HUDEP-2 (cell line): Measurements from ENCODE around the gene GALNT16.
"Not testable (repeated sequence)": the region's sequence is repeated elsewhere in the genome, so short reads cannot be mapped to it uniquely, and the experiment has no call there.

Experiments
- DNase-seq, 76 experiments: peaks; one replicate each; lab custom pipeline; 2025; ENCODE audit not compliant: unreplicated experiment in 76 of 76; lab: John Stamatoyannopoulos, UW

GALNT16 gene

DNA sequence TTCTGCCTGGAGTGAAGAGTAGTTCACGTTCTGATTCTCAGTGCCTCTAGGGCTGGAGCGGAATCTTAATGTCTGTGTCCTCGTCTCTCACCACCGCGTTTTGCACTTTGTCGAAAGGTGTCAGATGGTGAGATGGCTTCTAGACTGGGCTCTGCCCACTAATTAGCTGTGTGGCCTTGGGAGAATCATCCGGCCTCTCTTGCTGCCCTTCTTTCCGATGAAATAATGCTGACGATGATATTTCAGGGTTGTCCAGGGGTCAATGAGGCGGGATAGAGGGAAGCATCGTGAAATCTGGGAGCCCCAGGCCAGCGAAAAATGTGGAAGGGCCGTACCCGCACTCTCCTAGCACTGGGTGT lies 811 bp upstream of the GALNT16 start:
- no peak for DNase-seq

DNA sequence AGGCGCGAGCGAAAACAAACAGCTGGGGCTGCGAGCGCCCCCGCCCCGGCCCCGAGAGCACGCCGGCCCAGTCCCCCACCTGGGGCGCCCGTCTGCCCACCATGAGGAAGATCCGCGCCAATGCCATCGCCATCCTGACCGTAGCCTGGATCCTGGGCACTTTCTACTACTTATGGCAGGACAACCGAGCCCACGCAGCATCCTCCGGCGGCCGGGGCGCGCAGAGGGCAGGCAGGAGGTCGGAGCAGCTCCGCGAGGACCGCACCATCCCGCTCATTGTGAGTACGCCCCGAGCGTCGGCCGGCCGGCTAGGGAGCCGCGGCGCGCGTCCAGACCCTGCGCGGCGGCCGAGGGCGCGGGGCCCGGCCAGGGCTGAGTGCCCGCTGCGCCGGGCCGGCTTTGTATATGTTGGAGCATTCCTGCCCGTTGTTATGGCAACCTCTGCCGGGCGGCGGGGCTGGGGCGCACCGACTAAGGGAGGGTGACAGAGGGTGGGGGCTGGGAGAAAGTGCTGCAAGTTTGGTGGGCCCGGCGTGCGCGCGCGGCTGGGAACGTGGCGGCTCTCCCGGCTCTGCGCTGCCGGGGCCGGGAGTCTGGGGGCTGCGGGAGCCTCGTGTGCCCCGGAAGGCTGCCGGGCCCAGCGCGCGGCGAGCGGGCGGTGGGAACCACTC lies 367 bp downstream of the GALNT16 start:
- DNase-seq = no peak

DNA sequence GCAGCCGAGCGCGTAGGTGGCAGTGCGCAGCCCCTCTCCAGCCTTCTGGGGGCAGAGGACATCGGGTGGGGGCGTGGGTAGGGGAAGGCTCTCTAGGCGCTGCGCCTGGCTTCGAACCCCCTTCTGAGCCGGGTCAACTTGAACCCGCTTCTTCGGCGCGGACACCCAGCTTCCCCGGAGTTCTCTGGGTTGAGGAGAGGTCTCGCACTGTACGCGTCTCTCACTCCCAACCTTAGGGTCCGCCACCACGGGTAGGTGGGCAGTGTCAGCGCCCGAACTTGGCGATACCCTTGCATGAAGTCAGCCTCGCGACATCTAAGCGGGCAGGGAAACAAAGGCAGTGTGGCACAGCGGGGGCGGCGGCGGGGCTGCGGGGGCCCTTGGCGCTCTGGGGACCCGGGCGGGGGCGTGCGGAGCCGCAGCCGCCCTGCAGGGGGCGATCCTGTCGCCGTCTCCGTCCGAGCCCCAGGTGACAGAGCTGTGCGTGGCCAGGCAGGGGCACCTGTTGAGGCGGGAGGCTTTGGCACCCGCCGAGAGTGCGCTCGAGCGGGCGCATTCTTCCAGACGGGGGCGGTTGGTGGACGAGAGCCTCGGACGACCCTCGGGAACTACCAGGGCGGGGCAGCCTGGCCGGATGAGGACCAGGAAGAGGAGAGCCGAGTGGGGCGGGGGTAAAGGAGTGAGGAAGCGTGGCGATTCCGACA lies 1.1 kb downstream of the GALNT16 start:
- DNase-seq = no peak

DNA sequence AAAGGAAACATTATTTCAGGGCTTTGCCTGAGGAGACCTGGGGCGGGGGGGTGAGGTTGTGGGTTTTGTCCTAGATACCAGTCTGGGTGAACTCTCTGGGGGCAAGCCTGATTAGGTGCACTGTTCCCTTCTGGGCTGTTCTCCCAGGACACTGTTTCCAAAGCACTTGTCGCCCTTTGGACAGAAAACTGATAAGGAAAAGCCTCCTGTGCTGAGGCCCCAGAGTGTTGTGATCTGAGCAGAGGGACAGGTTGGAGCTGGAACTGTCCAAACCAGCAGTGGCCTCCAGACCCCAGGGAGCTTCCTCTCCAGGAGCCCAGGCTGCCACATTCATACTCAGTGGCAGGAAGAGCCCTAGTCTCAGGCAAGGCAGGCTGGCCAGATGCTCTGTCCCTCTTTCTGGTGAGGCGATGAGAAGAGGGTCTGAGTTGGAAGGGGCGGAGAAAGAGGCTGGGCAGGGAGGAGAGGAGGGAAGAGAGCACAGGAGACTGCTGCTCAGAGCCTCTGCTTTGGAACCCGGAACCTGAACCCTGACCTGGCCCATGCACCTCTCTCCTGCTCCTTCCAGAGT lies 1.9 kb downstream of the GALNT16 start:
- DNase-seq = no peak

DNA sequence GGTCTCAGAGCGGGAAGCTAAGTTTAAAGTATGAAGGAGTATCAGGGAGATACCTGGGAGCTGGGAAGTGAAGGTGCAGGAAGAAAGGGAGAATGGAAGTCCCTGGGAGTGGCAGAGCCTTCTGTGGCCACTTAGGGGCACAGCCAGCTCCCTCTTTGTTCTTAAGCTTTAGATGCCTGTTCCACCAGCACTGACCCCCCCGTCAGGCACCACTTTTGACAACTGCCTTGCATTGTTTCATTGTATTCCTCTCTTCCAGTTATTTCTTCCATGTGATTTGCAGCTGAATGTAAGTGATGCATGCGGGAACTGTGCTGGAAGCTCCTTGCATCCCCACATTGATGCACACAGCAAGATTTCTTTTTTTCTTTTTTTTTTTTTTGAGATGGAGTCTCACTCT lies 2.6 kb downstream of the GALNT16 start:
- no peak for DNase-seq

DNA sequence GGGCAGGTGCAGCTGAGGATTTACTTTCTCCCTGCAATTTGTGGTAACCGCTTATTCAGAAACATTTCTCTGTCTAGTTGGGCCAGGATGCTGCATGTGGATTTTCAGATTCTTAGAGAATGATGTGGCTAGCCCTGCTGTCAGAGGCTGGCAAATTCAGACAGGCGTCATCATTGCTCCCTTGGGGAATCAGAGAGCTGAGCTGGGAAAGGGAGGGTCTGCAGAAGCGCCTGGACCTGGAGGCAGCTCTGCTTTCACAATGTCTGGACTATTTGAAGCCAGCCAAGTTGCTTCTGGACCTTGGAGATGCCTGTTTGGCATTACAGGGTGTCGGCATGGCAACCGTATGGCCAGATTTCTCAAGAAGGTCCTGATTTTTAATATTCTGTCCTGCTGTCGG lies 3.4 kb downstream of the GALNT16 start:
- no peak for DNase-seq

DNA sequence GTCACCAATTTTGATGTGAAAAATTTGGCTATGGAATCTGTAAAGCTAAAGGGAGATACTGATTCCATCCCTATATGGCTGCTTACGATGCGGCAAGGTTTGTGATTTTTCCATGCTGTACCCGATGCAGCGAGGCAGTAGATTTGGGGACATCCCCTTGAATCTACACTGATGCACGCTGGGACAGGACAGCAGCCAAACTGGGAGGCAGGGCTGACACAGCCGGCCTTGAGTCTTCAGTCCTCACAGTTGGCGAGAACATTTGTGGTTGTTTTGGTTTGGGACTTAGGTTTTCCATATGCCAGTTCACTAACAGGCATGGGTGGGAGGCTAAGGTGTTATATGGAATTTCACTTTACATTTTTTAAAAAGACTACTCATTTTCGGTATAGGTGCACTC lies 3.8 kb downstream of the GALNT16 start:
- no peak for DNase-seq

DNA sequence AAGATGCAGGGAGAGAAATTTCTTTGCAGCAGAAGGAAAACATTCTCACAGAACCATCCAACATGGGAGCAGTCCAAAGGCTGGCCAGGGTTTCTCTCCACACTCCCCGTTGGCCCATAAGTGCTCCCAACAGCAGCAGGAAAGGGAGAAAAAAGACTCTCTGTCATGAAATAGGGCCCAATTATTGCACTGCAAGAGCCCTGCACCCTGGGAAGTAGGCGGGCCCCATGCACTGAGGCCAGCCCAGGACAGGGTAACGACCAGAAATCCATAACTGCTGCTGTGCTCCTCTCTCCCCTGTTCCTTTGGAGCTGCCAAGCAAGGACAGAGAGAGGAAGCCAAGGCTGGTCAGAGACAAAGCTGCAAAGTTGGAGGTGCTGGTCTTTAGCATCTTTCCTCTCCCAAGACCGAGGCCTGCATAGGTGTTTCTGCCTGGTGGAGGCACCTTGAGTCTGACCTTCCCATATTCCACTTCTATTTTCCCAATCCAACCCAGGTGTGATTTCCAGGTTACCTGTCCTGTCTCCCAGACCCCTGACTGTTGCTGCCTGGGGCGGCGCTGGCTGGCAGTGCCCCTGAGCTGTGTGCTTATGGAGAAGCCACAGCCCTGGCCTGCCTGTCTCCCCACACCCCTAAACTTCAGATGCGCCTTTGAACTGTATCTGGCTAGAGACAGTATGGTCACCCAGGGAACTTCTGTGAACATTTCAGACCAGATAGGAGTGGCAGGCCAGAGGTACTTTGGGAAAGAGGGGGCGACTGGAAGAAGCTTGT lies 6.8 kb downstream of the GALNT16 start:
- no peak for DNase-seq

DNA sequence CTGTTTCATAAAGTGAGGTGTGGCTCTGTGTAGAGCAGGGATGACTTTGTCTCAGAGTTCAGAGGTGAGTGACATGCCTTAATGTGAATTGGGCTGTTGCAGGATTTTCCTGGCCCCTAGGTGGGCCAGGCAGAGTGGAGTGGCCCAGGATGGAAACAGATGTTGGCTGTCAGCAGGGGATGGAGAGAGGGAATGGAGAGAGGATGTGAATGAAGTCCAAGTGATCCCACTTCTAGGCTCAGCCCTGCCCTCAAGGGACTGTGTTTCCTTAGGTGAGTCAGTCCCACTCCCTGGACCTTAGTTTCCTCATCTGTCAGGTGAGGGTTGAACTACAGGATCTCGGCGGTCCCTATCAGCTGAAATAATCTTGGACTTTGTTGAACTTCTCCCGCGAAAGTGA lies 7.5 kb downstream of the GALNT16 start:
- DNase-seq = no peak

DNA sequence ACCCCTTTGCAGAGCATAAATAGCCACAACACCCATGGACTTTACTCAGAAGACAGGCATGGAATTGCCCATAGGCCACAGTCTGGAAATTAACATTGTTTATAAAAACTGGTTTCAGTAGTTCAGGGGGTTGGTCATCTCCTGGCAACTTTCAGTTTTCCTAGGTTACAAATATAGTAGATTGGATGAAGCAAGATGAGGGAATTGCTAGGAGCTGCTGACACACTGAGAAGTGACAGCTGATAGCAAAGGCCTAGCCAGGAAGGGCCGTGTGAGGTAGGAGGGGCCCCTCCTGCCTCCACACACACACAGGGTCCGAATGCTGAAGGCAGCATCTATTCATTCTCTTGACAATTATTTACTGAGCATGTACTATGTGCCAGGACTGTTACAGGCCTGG lies 8.3 kb downstream of the GALNT16 start:
- no peak for DNase-seq

DNA sequence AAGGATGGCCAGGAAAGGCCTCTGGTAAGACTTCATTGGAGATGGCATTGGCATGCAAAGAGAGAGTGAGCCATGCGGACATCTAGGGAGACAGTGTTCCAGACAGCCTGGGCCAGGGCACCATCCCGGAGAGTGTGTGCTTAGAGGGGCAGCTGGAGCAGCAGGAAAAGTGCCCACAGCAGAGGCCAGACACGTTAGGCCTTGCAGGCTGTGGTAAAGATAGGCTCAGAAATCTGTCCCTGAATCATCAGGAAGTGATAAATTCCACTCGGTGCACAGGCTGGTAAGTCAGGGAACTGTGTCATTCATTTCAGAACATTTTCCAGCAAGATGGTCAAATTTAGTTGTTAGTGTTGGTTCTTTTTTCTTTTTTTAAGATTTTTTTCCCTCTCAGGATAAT lies 8.8 kb downstream of the GALNT16 start:
- no peak for DNase-seq

DNA sequence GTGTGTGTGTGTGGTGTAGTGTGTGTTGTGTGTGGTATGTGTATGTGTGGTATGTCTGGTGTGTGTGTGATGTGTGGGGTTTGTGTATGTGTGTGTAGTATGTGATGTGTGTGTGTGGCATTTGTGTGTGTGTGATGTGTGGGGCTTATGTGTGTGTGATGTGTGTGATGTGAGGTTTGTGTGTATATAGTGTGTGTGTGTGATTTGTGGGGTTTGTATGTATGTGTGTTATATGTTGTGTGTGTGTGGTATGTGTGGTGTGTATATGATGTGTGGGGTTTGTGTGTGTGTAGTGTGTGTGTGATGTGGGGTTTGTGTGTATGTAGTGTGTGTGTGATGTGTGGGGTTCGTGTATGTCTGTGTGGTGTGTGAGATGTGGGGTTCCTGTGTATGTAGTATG lies 9.4 kb downstream of the GALNT16 start:
- DNase-seq = no peak

DNA sequence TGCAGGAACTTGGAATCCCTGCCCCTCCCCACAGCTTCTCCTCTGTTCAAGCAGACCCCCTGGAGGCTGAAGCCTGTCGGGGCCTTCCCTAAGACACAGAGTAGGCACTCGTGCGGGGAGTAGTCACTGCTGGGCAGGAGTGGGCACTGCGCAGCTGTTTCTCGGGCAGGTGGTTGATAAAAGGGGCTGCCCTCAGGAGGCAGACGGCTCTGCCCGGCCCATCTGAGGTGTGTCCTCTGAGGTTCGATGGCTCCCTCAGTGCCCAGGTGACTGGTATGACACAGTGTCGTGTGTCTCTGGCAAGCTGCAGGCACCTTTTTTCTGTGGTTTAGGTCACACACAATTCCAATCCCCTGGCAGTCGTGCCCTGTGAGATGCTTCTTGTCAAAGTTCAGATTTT lies 10.1 kb downstream of the GALNT16 start:
- DNase-seq = no peak

DNA sequence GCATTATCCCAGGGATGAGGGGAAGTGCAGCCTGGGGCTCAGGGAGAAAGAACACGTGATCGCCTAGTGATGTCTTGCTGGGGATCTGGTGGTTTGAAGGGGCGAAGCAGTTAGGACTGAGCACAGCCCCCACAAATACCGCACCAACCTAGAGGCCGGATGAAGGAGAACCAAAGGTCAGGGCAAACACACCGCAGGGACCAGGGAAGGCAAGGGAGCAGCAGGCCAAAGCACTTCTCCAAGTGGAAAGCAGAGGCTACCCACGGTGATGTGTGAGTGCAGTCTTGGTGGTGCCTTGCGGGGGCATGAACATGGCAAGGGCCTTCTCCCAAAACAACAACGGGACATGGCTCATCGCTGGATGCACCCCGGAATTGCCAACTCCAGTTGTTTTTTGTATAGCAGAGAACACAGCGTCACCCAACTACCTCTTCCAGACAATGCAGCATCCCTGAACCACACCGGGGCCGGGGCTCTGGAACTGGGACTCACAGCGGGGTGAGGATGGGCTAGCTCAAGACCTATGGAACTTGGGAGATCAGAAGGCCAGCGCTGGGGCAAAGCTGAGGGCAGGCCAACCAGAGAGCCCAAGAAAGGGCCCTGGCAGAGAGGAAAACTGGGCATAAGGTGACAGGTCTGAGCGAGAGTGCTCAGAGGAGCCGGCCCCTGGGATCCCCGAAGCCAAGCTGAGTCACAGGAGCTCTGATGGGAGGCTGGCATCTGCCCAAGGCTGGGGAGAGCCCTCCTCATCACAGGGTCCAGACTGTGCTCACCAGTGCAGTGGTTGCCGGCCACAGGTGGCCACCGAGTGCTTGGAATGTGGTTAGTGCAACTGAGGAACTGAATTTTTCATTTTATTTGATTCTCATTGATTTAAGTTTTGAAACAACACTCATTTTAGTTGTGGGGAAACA lies 11.1 kb downstream of the GALNT16 start:
- no peak for DNase-seq

DNA sequence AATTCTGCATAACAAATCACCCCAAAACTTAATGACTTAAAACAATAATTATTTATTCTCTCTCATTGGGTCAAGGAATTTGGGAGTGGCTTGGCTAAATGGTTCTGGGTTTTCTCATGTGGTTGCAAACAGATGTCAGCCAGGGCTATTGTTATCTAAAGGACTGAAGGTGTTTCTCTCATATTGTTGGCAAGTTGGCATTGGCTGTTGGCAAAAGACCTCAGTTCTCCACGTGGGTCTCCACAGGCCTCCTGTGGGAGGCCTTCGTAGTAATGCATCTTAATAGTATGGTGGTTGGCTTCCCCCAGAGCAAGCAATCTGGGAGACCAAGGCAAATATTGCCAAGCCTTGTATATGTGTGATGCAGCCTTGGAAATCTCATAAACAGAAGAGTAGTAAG lies 14.4 kb downstream of the GALNT16 start:
- DNase-seq = no peak

DNA sequence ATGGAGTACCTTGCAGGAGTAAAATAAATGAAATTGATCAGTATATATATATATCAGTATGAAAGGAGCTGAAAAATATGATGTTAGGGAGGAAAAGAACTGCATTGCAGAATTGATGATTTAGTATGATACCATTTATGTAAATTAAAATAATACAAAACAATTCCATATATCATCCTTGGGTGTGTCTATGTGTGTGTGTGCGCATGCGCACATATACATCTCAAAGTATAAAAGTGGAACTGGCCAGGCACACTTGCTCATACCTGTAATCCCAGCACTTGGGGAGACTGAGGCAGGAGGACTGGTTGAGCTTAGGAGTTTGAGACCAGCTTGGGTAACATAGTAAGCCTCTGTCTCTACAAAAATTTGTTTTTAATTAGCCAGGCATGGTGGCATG lies 15.4 kb downstream of the GALNT16 start:
- DNase-seq = no peak

DNA sequence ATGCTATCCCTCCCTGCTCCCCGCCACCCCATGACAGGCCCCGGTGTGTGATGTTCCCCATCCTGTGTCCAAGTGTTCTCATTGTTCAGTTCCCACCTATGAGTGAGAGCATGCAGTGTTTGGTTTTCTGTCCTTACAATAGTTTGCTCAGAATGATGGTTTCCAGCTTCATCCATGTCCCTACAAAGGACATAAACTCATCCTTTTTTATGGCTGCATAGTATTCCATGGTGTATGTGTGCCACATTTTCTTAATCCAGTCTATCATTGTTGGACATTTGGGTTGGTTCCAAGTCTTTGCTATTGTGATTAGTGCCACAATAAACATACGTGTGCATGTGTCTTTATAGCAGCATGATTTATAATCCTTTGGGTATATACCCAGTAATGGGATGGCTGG lies 17.4 kb downstream of the GALNT16 start:
- DNase-seq = not testable (repeated sequence)

DNA sequence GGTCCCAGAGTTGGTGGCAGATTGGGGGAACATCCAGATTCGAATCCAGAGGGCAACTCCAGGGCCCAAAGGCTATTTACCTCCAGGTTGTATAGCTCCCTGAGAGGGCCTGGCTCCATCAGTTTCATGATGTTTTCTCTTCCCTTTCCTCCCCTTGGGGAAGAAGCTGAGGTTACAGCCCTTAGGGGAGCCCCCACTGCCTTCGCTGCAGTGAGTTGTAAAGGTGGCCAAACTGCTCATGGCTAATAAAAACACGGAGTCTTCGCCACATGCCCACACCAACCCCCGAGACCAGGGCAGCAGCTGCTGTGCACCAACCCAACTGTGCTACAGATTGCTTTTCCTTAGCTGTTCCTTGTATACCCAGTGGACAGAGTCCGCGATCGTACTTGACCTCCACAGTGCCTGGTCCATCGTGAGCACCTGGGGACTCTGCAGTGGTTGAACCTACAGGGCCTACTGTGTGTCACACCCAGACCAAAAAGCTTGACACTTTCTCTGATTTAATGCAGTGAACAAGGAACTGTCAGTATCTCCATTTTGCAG lies 20.9 kb downstream of the GALNT16 start:
- no peak for DNase-seq

DNA sequence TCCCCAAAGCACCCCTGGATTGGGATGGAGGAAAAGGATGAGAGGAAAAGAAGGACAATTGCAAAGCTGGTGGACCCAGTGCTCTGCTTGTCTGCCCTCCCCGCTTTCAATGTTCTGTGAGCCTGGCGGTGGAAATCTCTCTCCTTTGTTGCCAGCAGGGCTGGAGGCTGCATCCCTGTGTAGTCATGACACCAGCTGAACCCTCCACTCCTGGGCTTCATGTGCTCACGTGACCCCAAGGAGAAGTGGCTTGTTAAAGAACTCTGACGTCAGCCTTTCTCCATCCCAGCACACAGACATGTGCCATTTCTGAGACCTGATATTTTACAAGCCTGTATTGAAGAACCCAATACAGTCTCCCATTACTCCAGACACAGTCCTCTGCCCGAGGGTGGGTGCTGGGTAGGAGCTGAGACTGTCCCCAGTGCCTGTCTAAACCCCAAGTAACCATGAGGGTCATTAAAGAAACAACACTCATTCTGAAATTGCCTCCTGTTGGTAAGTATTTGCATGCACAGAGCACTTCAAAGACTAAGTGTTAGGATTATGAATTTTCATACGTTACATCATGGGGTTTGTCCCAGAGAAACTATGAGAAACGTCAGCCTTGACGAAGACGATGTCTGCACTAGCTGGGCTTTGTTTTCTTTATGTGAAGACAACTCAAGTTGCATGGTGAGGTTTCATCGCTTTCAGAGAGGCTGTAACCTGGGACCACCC lies 21.7 kb downstream of the GALNT16 start:
- DNase-seq = no peak

DNA sequence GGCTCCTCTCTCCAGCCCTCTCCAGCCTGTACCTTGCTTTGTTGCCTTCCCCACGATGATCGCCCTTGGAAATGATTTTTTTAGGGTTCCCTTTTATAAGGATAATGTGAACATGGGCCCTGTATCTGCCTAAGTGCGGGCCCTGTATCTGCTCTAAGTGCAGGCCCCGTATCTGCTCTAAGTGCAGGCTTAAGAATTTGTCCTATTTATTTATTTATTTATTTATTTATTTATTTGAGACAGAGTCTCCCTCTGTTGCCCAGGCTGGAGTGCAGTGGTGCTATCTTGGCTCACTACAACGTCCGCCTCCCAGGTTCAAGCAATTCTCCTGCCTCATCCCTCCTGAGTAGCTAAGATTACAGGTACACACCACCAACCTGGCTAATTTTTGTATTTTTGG lies 22.5 kb downstream of the GALNT16 start:
- no peak for DNase-seq
